GM12878 (cell line): ENCODE measurements around the gene CARF. TPM values are rescaled to one million over a fixed set of nuclear protein-coding genes. Genes with fewer than 3 reads are reported as not detected.

Source experiments
- BCL3 ChIP-seq: IDR thresholded peaks from 2 replicates; pipeline ENCODE4 v1.6.1; 2011; ENCODE audit warnings: borderline replicate concordance, low read depth, mild to moderate bottlenecking, moderate library complexity, low read length; ENCODE audit not compliant: insufficient read depth, poor library complexity, severe bottlenecking
- FOS ChIP-seq: IDR thresholded peaks from 3 replicates; pipeline ENCODE4 v1.6.1; 2011; ENCODE audit warnings: borderline replicate concordance; ENCODE audit not compliant: insufficient read length; ENCODE audit errors: extremely low read depth
- MTA3 ChIP-seq: IDR thresholded peaks from 2 replicates; pipeline ENCODE4 v1.6.1; 2012; ENCODE audit warnings: low read length, inconsistent platforms, borderline replicate concordance
- MXI1 ChIP-seq: fragments of 150-350 bp; IDR thresholded peaks from 2 replicates; pipeline ENCODE4 v1.6.1; 2011; ENCODE audit warnings: low read depth, mild to moderate bottlenecking, inconsistent platforms, low read length, improper control_type of control experiment
- STAT1 ChIP-seq: fragments of 450-650 bp; conservative IDR thresholded peaks from 2 replicates; pipeline ENCODE4 v1.6.1; 2014; ENCODE audit warnings: antibody characterized with exemption, mild to moderate bottlenecking
- YY1 ChIP-seq: IDR thresholded peaks from 2 replicates; pipeline ENCODE4 v1.6.1; 2011; ENCODE audit warnings: low read depth, mild to moderate bottlenecking, low read length
- ZNF384 ChIP-seq: IDR thresholded peaks from 2 replicates; pipeline ENCODE4 v1.6.1; 2012; ENCODE audit warnings: low read depth, mild to moderate bottlenecking, low read length, improper control_type of control experiment, borderline replicate concordance
- polyA plus RNA-seq, 11 experiments: library from polyadenylated mRNA; depleted of rRNA in 4 of 11; unstranded in 6 of 11; stranded (reverse) in 5 of 11; fragments of >200 nt; fragmentation: Nextera tagmentation in 4 of 11; fragmentation: Illumina TruSeq in 1 of 11; extraction: Ambion mirVana in 4 of 11; extraction: Trizol in 1 of 11; gene quantifications; 1 replicate in 1 of 11; 2 replicates in 10 of 11; pipeline versions ENCODE4 v1.2.1 to v1.2.3, GENCODE V29; 2011 to 2016; ENCODE audit warnings: inconsistent platforms in 2 of 11, missing spikeins in 2 of 11, low read depth in 1 of 11
- total RNA-seq, 4 experiments: library from RNA; depleted of rRNA in 3 of 4; stranded (reverse); fragments of >200 nt in 3 of 4; fragmentation: Illumina TruSeq in 1 of 4; extraction: Trizol in 1 of 4; gene quantifications; 2 replicates each; pipeline versions ENCODE4 v1.2.1 to v1.2.3, GENCODE V29; 2013 to 2021
- TF ChIP-seq, protein P1 (sequence below), 3 experiments: IDR thresholded peaks in 2 of 3; conservative IDR thresholded peaks in 1 of 3; 2 replicates each; pipeline ENCODE4 v1.5.1; 2011; ENCODE audit warnings: low read depth in 3 of 3, low read length in 3 of 3, mild to moderate bottlenecking in 3 of 3, control low read depth in 2 of 3, moderate library complexity in 2 of 3, inconsistent platforms in 1 of 3, mixed read lengths in 1 of 3; ENCODE audit not compliant: control insufficient read depth in 2 of 3, insufficient read depth in 1 of 3; ENCODE audit errors: extremely low read depth in 1 of 3
- TF ChIP-seq, protein P2 (sequence below): IDR thresholded peaks from 2 replicates; pipeline ENCODE4 v1.6.1; 2012; ENCODE audit warnings: mild to moderate bottlenecking, low read depth, low read length

CARF gene
- total and polyA plus RNA-seq, 10 of the 15 experiments (the other 5 are each of a cell fraction or from before 2014, with no cell fraction given) = 1.8 to 11.5 (median 6.9) TPM

- TF ChIP-seq MXI1 = no peak
- no peak for TF ChIP-seq YY1
- no peak for TF ChIP-seq BCL3
- TF ChIP-seq ZNF384 = no peak
- TF ChIP-seq STAT1 = no peak
- TF ChIP-seq, protein P1, sequence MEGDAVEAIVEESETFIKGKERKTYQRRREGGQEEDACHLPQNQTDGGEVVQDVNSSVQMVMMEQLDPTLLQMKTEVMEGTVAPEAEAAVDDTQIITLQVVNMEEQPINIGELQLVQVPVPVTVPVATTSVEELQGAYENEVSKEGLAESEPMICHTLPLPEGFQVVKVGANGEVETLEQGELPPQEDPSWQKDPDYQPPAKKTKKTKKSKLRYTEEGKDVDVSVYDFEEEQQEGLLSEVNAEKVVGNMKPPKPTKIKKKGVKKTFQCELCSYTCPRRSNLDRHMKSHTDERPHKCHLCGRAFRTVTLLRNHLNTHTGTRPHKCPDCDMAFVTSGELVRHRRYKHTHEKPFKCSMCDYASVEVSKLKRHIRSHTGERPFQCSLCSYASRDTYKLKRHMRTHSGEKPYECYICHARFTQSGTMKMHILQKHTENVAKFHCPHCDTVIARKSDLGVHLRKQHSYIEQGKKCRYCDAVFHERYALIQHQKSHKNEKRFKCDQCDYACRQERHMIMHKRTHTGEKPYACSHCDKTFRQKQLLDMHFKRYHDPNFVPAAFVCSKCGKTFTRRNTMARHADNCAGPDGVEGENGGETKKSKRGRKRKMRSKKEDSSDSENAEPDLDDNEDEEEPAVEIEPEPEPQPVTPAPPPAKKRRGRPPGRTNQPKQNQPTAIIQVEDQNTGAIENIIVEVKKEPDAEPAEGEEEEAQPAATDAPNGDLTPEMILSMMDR (IDR thresholded peaks at IDR 0.05 in 2 of 3, conservative IDR thresholded peaks at IDR 0.05 in 1 of 3; ENCODE audit: control insufficient read depth in 2 of 3, extremely low read depth in 1 of 3, insufficient read depth in 1 of 3, low read depth in 3 of 3, low read length in 3 of 3) = no peak
- TF ChIP-seq FOS = no peak
- TF ChIP-seq, protein P2, sequence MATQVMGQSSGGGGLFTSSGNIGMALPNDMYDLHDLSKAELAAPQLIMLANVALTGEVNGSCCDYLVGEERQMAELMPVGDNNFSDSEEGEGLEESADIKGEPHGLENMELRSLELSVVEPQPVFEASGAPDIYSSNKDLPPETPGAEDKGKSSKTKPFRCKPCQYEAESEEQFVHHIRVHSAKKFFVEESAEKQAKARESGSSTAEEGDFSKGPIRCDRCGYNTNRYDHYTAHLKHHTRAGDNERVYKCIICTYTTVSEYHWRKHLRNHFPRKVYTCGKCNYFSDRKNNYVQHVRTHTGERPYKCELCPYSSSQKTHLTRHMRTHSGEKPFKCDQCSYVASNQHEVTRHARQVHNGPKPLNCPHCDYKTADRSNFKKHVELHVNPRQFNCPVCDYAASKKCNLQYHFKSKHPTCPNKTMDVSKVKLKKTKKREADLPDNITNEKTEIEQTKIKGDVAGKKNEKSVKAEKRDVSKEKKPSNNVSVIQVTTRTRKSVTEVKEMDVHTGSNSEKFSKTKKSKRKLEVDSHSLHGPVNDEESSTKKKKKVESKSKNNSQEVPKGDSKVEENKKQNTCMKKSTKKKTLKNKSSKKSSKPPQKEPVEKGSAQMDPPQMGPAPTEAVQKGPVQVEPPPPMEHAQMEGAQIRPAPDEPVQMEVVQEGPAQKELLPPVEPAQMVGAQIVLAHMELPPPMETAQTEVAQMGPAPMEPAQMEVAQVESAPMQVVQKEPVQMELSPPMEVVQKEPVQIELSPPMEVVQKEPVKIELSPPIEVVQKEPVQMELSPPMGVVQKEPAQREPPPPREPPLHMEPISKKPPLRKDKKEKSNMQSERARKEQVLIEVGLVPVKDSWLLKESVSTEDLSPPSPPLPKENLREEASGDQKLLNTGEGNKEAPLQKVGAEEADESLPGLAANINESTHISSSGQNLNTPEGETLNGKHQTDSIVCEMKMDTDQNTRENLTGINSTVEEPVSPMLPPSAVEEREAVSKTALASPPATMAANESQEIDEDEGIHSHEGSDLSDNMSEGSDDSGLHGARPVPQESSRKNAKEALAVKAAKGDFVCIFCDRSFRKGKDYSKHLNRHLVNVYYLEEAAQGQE = no peak
- TF ChIP-seq MTA3 = no peak
Observed at GRCh38 chr2:203016716-203017115, 104.6 kb downstream of the CARF start (continued).
